ENCODE results near the gene ZNF33B. TPM values are rescaled to one million over a fixed set of nuclear protein-coding genes. Genes with fewer than 3 reads are reported as not detected.
"Not testable (repeated sequence)": the region's sequence is repeated elsewhere in the genome, so short reads cannot be mapped to it uniquely, and the experiment has no call there.

Gene ZNF33B
- total RNA-seq: 7.6 and 7.9 TPM in 2 replicates

- H3K27me3 Mint-ChIP-seq (ENCODE audit: insufficient read depth): peaks cover 1% of the 10 kb centered on the region
- peaks cover 15% of the 10 kb centered on the region for H3K36me3 Mint-ChIP-seq (ENCODE audit: low read depth)
- intact Hi-C loops (cut with micrococcal nuclease): loop anchor here (1.0 to 10.0 kb wide), 10 partner anchors 86 to 1179 kb away; partner anchors contain the start of gene BMS1
Measured at GRCh38 chr10:42638055-42638820, at the start of gene ZNF33B. TSS of gene ZNF33B (minus strand) at chr10:42638570. CDS start at chr10:42636928, 1,642 bp downstream.

GRCh38 chr10:42684517-42684916 lies 46.1 kb upstream of the ZNF33B start:
- Mint-ChIP-seq H3K27ac (no peak overlapping the region), H3K36me3 (ENCODE audit: low read depth) (no peaks in the 10 kb centered on the region), H3K27me3 (ENCODE audit: insufficient read depth) (no peaks in the 10 kb centered on the region), H3K9me3 (no peaks in the 10 kb centered on the region), H3K4me1 (ENCODE audit: low read depth) (no peaks in the 10 kb centered on the region), H3K4me3 (no peak overlapping the region)
- no peak for DNase-seq (ENCODE audit: low spot score)
- intact Hi-C loops (cut with micrococcal nuclease): no loop called here

More at GRCh38 chr10:42638055-42638820, at the start of gene ZNF33B:
- H3K9me3 Mint-ChIP-seq: no peaks in the 10 kb centered on the region
- peaks cover 21% of the 10 kb centered on the region for H3K4me1 Mint-ChIP-seq (ENCODE audit: low read depth)
- peak within 1 kb of the TSS; percentile 98 for H3K4me3 Mint-ChIP-seq
- DNase-seq (ENCODE audit: low spot score): peak; percentile 94
- peak within 1 kb of the TSS; percentile 98 for H3K27ac Mint-ChIP-seq

- DNase-seq (ENCODE audit: low spot score): no peak
- Mint-ChIP-seq H3K4me3 (no peak overlapping the region), H3K27me3 (ENCODE audit: insufficient read depth) (no peaks in the 10 kb centered on the region), H3K36me3 (ENCODE audit: low read depth) (no peaks in the 10 kb centered on the region), H3K4me1 (ENCODE audit: low read depth) (no peaks in the 10 kb centered on the region), H3K9me3 (peaks cover 6% of the 10 kb centered on the region), H3K27ac (no peak overlapping the region)
- intact Hi-C loops (cut with micrococcal nuclease): no loop called here
Measured at GRCh38 chr10:42680267-42680666, 41.9 kb upstream of the ZNF33B start.

DNA sequence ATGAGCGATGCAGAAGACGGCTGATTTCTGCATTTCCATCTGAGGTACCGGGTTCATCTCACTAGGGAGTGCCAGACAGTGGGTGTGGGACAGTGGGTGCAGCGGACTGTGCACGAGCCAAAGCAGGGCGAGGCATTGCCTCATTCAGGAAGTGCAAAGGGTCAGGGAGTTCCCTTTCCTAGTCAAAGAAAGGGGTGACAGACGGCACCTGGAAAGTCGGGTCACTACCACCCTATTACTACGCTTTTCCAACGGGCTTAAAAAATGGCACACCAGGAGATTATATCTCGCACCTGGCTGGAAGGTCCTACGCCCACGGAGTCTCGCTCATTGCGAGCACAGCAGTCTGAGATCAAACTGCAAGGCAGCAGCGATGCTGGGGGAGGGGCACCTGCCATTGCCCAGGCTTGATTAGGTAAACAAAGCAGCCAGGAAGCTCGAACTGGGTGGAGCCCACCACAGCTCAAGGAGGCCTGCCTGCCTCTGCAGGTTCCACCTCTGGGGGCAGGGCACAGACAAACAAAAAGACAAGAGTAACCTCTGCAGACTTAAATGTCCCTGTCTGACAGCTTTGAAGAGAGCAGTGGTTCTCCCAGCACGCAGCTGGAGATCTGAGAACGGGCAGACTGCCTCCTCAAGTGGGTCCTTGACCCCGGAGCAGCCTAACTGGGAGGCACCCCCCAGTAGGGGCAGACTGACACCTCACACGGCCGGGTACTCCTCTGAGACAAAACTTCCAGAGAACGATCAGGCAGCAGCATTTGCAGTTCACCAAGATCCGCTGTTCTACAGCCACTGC lies 27.0 kb upstream of the ZNF33B start:
- H3K27me3 Mint-ChIP-seq (ENCODE audit: insufficient read depth); H3K4me1 Mint-ChIP-seq (ENCODE audit: low read depth); H3K27ac Mint-ChIP-seq; H3K4me3 Mint-ChIP-seq; DNase-seq (ENCODE audit: low spot score); H3K9me3 Mint-ChIP-seq; intact Hi-C loops (cut with micrococcal nuclease); H3K36me3 Mint-ChIP-seq (ENCODE audit: low read depth): not testable (repeated sequence)

DNA sequence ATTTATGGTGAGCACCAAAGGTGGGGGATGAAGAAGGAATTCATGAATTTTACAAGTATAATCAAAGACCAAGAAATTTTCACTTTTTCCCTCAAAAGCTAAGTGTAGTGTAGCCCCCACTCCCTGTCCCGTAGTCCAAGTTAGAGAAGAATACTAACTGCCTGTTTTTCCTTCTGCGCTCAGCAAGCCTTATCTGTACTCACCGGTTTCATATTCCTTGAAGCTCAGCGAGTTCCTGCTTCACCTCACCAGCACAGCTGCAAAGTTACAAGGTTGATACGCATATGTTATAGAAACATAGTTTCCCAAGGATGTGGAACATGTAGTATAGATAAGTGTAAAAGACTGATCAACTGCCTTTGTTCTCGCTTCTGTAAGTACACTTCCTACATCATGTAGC lies 16.0 kb upstream of the ZNF33B start:
- no peaks in the 10 kb centered on the region for H3K27me3 Mint-ChIP-seq (ENCODE audit: insufficient read depth)
- H3K4me3 Mint-ChIP-seq: no peak overlapping the region
- DNase-seq (ENCODE audit: low spot score): no peak
- peaks cover 6% of the 10 kb centered on the region for H3K4me1 Mint-ChIP-seq (ENCODE audit: low read depth)
- H3K36me3 Mint-ChIP-seq (ENCODE audit: low read depth): no peaks in the 10 kb centered on the region
- H3K27ac Mint-ChIP-seq: no peak overlapping the region
- intact Hi-C loops (cut with micrococcal nuclease): no loop called here
- peaks cover 6% of the 10 kb centered on the region for H3K9me3 Mint-ChIP-seq

DNA sequence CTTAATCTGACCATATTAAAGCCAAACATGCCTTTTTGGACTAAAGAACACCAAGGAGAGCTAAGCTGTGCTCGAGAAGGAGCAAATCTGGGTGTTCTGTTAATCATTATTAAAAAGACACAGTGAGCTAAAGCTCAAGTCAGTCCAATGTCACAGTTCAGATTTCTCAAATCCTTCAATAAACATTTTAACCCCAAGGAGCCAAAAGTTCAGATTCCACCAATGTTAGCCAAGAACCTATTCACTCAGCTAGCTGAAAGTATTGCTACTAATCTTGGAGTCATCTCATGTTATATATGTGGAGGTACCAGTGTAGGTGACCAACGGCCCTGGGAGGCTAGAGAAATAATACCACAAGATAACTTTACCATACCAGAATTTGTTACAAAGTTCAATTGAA lies 14.5 kb upstream of the ZNF33B start:
- intact Hi-C loops (cut with micrococcal nuclease): no loop called here
- H3K4me3 Mint-ChIP-seq: no peak overlapping the region
- H3K27ac Mint-ChIP-seq: no peak overlapping the region
- H3K4me1 Mint-ChIP-seq (ENCODE audit: low read depth): peaks cover 6% of the 10 kb centered on the region
- no peaks in the 10 kb centered on the region for H3K36me3 Mint-ChIP-seq (ENCODE audit: low read depth)
- peaks cover 6% of the 10 kb centered on the region for H3K9me3 Mint-ChIP-seq
- DNase-seq (ENCODE audit: low spot score): no peak
- no peaks in the 10 kb centered on the region for H3K27me3 Mint-ChIP-seq (ENCODE audit: insufficient read depth)

DNA sequence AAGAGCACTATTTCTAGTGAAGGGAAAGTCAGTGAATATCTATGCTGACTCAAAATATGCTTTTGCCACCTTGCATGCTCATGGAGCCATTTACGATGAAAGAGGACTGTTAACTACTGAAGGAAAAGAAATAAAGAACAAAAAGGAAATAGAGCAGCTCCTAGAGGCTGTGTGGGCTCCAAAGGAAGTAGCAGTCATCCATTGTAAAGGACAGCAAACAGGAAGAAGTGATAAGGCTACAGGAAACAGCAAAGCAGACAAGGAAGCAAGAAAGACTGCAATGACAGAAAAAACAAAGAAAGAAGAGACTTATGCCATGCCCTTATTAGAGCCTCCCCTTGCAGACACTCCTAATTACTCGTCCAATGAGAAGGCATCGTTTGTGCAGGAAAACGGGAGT lies 12.0 kb upstream of the ZNF33B start:
- Mint-ChIP-seq H3K4me1 (ENCODE audit: low read depth) (peaks cover 6% of the 10 kb centered on the region), H3K9me3 (peaks cover 6% of the 10 kb centered on the region), H3K27ac (no peak overlapping the region), H3K36me3 (ENCODE audit: low read depth) (no peaks in the 10 kb centered on the region), H3K4me3 (no peak overlapping the region), H3K27me3 (ENCODE audit: insufficient read depth) (no peaks in the 10 kb centered on the region)
- no peak for DNase-seq (ENCODE audit: low spot score)
- intact Hi-C loops (cut with micrococcal nuclease): no loop called here

GRCh38 chr10:42648512-42648911 lies 10.1 kb upstream of the ZNF33B start:
- Mint-ChIP-seq H3K27ac (no peak overlapping the region), H3K27me3 (ENCODE audit: insufficient read depth) (no peaks in the 10 kb centered on the region), H3K4me3 (no peak overlapping the region), H3K9me3 (no peaks in the 10 kb centered on the region), H3K4me1 (ENCODE audit: low read depth) (peaks cover 6% of the 10 kb centered on the region), H3K36me3 (ENCODE audit: low read depth) (no peaks in the 10 kb centered on the region)
- intact Hi-C loops (cut with micrococcal nuclease): no loop called here
- DNase-seq (ENCODE audit: low spot score): no peak

DNA sequence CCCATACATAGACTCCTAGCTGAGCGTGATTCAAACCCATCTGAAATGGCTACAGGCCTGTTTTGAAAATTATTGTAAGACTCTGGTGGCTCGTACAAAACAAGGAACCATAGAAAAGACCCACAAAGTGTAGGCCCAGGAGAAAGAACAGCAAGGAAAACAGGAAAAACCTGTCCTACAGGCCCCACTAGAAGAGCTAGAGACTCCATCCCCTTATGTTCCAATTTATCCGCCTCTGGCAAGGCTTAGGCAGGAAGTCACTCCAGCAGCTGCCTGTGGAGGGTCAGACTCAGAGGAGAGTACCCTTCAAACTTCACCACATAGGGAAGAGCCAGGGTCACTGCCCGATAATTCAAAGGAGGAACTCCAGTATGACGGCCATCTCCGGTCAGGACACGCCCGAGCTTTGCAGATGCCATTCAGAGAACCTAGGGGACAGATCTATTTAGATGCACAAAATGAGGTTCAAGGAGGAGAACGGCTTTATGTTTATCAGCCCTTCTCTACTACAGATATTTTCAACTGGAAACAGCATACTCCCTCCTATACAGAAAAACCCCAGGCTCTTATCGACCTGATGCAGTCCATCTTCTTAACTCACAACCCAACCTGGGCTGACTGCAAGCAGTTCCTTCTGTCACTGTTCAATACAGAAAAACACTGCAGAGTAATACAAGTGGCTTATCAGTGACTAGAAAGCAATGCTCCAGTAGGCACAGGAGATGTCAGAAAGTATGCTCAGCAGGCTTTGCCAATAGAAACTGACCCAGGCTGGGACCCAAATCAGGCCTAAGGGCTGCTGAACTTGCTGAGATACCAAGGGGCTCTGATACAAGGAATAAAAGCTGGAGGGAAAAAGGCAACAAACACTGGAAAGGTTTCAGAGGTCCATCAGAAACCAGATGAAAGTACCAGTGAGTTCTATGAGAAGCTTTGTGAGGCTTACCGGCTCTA lies 8.6 kb upstream of the ZNF33B start:
- H3K27ac Mint-ChIP-seq: no peak overlapping the region
- H3K36me3 Mint-ChIP-seq (ENCODE audit: low read depth): no peaks in the 10 kb centered on the region
- no peaks in the 10 kb centered on the region for H3K9me3 Mint-ChIP-seq
- H3K4me1 Mint-ChIP-seq (ENCODE audit: low read depth): peaks cover 6% of the 10 kb centered on the region
- H3K27me3 Mint-ChIP-seq (ENCODE audit: insufficient read depth): peaks cover 2% of the 10 kb centered on the region
- intact Hi-C loops (cut with micrococcal nuclease): no loop called here
- DNase-seq (ENCODE audit: low spot score): no peak
- H3K4me3 Mint-ChIP-seq: no peak overlapping the region

GRCh38 chr10:42646214-42646613 lies 7.8 kb upstream of the ZNF33B start:
- Mint-ChIP-seq H3K36me3 (ENCODE audit: low read depth) (no peaks in the 10 kb centered on the region), H3K9me3 (no peaks in the 10 kb centered on the region), H3K27ac (no peak overlapping the region), H3K4me1 (ENCODE audit: low read depth) (peaks cover 6% of the 10 kb centered on the region), H3K4me3 (no peak overlapping the region), H3K27me3 (ENCODE audit: insufficient read depth) (peaks cover 2% of the 10 kb centered on the region)
- intact Hi-C loops (cut with micrococcal nuclease): no loop called here
- DNase-seq (ENCODE audit: low spot score): no peak

GRCh38 chr10:42645516-42645915 lies 7.1 kb upstream of the ZNF33B start:
- peaks cover 5% of the 10 kb centered on the region for H3K4me1 Mint-ChIP-seq (ENCODE audit: low read depth)
- no peak for DNase-seq (ENCODE audit: low spot score)
- no peak overlapping the region for H3K27ac Mint-ChIP-seq
- intact Hi-C loops (cut with micrococcal nuclease): no loop called here
- H3K9me3 Mint-ChIP-seq: no peaks in the 10 kb centered on the region
- H3K27me3 Mint-ChIP-seq (ENCODE audit: insufficient read depth): peaks cover 2% of the 10 kb centered on the region
- no peak overlapping the region for H3K4me3 Mint-ChIP-seq
- no peaks in the 10 kb centered on the region for H3K36me3 Mint-ChIP-seq (ENCODE audit: low read depth)

DNA sequence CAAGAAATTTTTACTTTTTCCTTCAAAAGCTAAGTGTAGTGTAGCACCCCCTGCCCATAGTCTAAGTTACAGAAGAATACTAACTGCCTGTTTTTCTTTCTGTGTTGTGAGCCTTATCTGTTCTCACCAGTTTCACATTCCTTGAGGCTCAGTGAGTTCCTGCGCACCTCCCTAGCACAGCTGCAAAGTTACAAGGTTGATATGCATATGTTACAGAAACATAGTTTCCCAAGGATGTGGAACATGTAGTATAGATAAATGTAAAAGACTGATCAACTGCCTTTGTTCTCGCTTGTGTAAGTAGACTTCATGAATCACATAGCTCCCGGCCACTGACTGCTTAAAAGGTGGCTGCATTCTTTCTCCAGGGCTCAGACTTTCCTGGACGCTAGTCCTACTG lies 6.7 kb upstream of the ZNF33B start:
- Mint-ChIP-seq H3K4me1 (ENCODE audit: low read depth) (peaks cover under 1% of the 10 kb centered on the region), H3K27ac (no peak overlapping the region), H3K27me3 (ENCODE audit: insufficient read depth) (peaks cover 2% of the 10 kb centered on the region), H3K4me3 (no peak overlapping the region), H3K36me3 (ENCODE audit: low read depth) (no peaks in the 10 kb centered on the region), H3K9me3 (no peaks in the 10 kb centered on the region)
- intact Hi-C loops (cut with micrococcal nuclease): no loop called here
- DNase-seq (ENCODE audit: low spot score): no peak

Measured in activated T-helper 1 cell treated with anti-CD3 and anti-CD28 coated beads, Interleukin-12 subunit alpha, Interleukin-12 subunit beta, Interleukin-2, Interleukin-4 antibody, amounts not matched to agents 30 ng/mL and 10 ng/mL and 1 ng/mL, durations not matched to agents 14 hours and 24 hours and 36 hours (primary cell).